GM19463 (cell line): ENCODE measurements around the gene RNFT2.
A peak's percentile ranks its signal among the peaks of the same experiment; 100 is the strongest.

ENCODE experiments used
- ATAC-seq: cut with Tn5 transposase; IDR thresholded peaks from one replicate; pipeline ENCODE4 v1.9.1; 2021; ENCODE audit warnings: mild to moderate bottlenecking, moderate library complexity; ENCODE audit not compliant: unreplicated experiment

Gene RNFT2

DNA sequence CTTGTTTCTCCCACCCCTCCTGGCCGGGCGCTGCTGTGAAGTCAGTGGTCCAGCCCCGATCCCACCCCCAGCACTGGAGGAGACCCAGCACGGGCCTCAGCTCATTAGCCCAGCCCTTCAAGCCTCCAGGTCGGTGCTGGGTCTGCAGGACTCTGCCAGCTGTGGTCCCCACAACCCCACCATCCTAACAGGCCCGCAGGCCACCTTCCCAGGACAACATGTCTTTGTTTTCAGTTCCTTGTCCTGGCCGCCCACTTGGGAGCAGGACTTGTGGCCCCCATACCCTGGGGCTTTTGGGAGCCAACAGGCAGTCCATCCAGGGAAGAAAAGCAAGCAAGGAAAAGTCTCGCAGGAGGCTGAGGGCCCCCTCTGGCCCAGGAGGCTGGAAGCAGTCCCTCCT, 83.2 kb downstream of the RNFT2 start:
- ATAC-seq, result no peak

DNA sequence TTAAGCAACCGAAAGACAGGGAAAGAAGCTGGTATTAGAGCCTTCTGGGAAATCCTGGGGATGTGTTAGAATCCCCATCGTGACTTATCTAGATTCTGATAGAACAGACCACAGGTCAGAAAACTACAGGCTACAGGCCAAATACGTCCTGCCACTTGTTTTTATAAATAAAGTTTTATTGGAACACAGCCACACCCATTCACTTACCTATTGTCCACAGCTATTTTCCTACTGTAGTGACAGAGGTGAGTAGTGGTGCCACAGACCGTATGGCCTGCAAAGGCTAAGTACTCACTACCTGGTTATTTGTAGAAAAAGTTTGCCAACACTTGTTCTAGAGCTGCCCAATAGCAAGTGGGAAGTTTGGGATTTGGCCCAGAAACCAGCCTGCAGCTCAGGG, 89.3 kb downstream of the RNFT2 start:
- ATAC-seq, result no peak

DNA sequence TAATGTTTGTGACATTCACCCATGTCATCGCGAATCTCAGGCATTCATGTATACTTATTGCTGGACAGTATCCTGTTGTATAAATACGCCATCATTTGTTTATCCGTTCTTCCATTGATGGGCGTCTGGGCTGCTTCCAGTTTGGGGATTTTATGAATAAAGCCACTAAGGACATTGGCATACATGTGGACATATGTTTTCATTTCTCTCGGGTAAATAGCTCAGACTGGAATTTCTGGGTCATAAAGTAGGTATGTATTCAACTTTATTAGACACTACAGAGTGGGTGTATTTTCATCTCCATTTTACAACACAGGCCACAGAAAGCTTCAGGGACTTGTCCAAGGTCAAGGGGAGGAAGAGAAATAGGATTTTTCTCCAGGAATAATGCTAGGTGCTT, 94.2 kb downstream of the RNFT2 start:
- ATAC-seq, result no peak

DNA sequence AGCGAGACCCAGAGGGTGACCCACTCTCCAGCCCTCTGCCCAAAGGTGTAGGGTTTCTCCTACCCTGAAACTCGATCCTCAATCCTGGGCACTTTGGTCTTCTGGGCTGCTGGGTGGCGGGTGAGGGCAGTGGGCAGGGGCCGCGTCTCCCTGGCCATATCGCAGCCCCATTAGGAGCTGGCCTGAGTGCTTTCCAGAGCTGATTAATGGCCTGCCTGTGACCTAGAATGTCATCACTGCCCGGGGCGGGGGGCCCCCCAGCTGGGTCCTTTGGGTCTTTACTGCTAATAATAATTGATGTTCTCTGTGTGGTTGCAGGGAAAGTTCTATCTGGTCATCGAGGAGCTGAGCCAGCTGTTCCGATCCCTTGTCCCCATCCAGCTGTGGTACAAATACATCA, 95.4 kb downstream of the RNFT2 start:
- ATAC-seq, result no peak

DNA sequence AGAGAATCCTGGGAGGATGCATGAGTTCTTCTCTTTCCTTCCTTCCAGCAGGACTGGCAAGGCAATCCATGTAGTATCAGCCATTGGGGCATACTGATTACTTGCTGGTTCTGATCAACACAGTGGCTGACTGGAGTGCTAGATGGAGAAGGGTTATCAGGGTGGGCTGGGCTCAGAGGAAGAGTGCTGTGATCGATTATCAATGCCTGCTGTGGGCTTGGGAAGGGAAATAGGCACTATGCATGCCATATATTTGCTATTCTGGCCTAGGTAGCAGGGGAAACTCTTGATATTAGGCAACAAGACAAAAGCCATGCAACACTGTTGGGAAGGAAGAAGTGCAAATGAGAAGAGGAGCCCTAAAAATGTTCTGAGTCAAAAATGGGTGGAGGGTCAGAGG, 97.4 kb downstream of the RNFT2 start:
- ATAC-seq, result no peak

DNA sequence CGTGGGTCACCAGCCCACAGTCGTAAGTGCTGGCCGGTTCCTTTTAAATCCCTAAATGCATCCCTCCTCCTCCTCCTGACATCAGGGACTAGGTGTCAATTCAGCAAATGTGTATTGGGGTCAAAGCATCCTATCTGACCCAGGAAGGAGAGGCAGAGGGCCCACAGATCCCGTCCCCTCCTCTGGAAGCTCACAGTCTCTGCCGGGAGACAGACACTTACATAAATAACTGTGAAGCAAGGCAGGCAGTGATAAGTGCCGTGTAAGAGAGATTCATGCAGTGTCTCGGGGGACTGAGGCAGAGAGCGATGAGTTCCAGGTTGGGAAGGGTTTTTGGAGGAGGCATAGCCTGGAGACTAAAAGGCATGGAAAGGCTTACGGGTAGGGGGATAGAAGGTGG, 99.0 kb downstream of the RNFT2 start:
- ATAC-seq, result no peak

DNA sequence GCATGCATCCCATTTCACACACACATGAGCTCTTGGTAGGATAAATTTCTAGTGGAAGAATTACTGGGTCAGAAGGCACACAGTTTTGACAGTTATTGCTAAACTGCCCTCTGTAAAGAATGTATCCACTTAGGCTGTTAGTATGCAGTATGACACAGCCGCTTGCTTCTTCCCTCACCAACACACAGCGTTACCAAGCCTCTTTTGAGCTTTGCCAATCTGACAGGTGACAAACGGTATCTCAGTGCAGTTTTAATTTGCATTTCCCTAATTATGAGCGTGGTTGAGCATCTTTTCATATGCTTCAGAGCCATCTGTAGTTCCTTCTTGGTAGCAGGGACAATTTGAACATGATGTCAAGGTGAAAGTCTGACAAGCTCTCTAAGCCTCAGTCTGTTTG, 100.2 kb downstream of the RNFT2 start:
- no peak for ATAC-seq

DNA sequence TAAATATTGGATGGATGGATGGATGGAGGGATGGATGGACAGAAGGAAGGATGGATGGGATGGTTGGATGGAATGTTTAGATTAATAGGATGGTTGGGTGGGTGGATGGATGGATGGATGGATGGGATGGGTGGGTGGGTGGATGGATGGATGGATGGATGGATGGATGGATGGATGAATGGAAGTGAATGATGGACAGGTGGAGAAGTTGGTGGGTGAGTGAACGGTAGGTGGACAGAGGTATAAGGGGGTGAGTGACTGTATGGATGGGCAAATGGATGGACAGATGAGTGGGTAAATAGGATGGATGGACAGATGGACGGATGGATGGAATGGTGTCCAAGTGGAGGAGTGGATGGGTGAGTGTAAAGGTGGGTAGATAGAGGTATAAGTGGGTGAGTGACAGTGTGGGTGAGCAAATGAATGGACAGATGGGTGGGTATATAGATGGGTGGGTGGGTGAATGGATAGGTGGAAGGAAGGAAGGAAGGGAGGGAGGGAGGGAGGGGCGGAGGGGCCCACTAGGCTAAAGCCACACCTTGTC, 101.2 kb downstream of the RNFT2 start:
- no peak for ATAC-seq

DNA sequence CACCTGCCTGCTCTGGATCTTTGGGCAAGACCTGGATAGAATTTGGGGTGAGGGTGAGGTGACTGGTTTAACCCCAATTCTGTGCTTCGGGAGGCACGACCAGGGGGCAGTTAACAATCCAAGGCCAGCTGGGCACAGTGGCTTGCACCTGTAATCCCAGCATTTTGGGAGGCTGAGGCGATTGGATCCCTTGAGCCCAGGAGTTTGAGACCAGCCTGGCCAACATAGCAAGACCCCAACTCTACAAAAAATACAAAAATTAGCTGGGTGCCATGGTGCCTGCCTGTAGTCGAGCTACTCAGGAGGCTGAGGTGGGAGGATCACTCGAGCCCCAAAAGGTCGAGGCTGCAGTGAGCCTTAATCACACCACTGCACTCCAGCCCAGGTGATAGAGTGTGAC, 105.0 kb downstream of the RNFT2 start:
- no peak for ATAC-seq

DNA sequence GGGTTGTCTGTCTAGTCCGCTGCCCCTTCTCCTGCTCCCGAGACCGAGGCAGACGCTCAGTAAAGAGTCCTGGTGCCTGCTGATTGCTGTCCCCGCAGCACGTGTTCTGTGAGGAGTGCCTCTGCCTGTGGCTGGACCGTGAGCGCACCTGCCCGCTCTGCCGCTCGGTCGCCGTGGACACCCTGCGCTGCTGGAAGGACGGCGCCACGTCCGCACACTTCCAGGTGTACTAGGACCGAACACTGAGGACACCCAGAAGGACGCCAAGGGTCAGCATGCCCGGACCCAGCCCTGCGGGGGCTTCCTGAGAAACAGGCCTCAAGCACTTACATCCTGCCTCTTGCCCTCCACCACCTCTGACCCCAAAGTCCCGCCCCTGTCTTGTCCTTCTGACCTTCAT, 111.1 kb downstream of the RNFT2 start:
- no peak for ATAC-seq

DNA sequence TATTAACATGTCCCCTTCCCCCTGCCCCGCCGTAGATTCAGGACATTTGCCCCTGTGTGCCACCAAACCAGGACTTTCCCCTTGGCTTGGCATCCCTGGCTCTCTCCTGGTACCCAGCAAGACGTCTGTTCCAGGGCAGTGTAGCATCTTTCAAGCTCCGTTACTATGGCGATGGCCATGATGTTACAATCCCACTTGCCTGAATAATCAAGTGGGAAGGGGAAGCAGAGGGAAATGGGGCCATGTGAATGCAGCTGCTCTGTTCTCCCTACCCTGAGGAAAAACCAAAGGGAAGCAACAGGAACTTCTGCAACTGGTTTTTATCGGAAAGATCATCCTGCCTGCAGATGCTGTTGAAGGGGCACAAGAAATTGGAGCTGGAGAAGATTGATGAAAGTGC, 114.2 kb downstream of the RNFT2 start:
- ATAC-seq, result no peak

DNA sequence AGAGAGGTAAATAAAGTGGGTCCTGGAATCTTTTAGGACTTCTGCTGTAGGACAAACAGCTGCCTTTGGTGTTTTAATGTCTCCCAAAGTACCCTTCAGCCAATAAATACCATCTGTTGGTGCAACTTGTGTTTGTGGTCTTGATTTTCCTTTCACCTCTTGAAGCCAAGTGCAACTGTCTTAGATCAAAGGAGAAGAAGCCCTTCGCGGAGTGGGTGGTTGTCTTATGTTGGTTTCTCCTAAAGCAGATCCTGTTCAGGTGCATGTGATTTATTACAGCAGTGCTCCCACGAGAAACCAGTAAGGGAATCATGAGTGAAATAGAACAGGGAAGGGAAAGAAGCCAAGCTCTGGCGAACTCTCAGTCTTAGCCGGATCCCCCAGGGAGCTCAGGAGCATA, 115.4 kb downstream of the RNFT2 start:
- ATAC-seq, result no peak

DNA sequence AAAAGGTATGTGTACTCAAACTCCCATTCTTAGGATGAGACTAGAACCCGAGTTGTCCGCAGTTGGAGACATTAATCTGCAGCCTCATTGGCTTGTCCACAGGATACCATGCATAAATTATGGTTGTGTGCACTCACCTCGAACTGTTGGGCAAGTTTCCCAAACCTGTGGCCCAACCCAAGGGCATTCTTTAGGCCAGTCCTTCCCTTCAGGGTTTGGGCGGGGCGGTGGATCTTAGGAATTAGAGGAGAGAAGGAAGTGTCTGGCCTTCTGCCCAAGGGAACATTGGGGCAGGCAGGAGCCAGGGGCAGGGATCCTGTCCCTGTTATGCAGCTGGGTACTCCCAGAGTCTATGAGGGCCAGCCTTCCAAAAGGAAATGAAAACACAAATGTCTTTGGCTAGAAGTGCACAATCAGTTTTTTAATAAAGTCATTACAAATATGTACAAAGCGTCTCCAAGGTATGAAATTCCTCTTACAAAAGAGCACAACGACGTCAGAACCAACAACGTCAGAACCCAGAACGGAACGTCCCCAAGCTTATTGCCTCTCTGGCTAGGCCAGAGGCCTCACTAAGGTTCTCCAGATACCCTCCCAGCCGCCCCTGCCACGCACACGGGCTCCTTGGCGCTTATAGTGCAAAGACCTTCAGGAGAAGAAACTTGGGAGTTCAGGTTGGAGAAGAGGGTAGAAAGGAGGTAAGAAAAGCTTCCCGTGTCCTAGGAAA, 117.8 kb downstream of the RNFT2 start:
- ATAC-seq, result no peak

DNA sequence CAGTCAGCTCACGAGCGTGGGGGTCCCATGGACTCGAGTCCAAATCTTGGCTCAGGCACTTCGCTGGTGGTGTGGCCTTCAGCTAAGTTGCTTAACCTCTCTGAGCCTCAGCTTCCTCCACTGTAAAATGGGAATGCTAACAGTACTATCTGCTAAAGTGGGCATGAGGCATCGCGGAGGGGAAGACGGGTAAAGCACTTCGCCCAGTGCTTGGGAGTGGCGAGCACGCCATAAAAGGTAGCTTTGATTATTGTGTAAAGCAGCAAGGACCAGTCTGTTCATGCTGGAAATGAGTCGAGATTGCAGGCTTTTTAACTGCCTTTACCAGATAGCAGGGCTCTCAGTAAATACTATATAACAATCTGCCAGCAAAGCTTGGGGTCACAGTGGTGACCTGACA, 118.6 kb downstream of the RNFT2 start:
- ATAC-seq, result no peak

DNA sequence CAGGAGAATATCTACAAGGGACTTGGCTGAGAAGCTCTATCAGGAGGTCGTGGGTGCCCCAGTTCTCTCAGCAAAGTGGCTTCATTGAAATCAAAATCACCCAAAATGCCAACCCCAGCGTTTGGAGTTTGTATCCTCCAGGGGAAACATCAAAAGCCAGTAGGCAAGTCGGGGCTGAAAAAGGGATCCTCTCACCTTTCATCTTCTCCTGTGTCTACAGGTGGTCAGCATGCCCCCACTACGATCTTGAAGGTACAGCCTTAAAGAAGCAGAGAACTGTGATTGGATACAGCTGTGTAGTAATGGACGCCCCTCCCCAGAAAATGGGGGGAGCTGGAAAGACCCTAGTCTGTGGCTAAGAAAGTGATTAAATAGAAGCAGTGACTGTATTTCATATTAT, 121.0 kb downstream of the RNFT2 start:
- no peak for ATAC-seq

DNA sequence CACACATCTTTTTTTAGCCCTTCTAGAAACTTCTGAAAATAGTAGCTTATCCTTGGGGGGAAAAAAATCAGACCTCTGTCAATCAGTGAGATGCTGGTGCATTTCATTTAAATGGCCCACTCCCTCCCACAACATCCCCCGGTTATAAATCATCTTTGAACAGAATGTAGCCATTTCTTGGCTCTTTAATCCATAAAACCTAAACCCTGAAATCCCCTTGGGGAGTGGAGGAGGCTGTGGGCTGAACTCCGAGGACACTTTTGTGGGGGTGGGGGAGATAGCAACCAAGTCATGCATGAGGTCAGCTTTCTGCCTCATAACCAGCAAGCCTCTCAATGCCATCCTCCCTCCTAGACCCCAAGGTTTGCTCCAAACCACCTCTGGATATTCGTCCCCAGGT, 122.1 kb downstream of the RNFT2 start:
- ATAC-seq, result no peak

DNA sequence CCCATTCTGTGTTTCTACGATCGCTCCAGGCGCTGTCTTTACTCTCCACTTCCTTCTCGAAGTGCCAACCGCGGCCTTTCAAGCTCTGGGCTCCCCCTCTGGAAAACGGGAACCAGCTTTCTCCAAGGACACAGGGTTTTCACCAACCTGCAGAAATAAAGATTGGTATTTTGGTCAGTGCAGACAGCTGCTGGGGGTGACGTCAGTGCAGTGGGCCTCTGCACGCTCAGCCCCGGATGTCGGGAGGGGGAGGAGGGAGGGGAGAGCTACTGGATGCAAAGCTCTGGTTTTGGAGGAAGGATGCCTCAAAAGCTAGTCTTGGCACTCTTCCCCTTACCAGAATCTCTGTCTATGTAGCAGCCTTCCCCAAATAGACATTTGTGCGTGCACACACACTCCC, 123.2 kb downstream of the RNFT2 start:
- peak; percentile 90 for ATAC-seq

DNA sequence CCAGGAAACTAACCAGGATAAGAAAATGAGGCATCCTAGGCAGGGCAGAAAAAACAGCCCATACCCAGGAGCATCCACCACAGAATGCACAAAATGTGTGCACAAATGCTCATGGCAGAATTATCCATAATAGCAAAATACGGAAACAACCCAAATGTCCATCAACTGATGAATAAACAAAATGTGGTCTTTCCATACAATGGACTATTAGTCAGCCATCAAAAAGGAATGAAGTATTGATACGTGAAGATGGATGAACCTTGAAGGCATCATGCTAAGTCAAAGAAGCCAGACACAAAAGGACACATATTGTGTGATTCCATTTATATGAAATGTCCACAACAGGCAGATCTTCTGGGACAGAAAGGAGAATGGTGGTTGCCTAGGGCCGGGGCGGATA, 124.1 kb downstream of the RNFT2 start:
- ATAC-seq, result no peak

DNA sequence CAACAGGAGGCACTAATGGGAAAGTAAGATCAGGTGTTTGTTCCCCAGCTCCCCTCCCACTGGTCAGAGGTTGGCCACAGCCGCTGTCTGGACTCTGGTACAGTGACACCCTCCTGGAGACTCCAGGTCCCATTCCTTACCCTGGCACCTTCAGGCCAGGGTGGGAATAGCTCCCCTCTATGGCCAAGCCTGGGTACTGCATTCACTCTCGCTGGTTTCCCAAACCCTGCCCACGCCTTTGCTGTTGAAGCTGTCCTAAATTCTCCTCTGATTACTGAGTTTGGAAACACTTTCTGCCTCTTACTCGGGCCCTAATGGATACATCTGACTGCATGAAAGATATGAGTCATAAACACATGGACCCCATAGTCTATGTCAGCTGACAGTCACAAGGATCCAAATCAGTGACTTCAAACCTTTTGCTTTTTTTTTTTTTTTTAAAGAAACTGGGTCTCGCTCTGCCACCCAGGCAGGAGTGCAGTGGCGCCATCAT, 125.2 kb downstream of the RNFT2 start:
- ATAC-seq, result no peak

DNA sequence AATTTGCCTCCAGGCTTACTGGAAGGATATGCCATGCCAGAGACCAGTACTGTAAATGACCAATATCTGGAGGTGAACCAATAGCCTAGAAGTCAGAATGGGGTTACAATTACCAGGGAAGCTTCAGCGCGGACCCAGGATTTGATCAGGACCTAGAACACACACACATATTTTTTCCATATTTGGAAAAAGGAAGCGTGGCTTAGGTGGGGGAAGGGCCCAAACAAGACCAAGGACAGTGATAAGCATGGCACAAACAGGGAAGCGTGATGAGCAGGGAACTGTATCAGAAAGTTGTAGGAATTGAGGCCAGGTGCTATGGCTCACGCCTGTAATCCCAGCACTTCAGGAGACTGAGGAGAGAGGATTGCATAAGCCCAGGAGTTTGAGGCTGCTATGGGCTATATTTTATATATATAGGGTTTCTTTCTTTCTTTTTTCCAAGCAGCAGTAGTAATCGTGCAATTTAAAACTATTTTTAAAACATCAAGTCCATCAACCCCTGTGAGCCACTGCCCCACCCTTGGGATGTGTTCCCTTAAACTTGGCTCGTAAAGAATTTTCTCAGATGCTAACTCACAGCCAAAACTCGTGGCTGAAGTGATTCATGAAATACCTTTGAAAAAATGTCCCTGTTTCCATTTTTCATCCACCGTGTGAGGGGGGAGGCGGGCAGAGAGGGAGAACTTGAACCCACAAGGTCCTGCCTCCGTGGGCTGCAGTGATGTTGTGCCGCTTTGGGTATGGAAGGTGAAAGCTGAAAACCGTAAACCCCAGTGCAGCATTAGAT, 126.5 kb downstream of the RNFT2 start:
- no peak for ATAC-seq

DNA sequence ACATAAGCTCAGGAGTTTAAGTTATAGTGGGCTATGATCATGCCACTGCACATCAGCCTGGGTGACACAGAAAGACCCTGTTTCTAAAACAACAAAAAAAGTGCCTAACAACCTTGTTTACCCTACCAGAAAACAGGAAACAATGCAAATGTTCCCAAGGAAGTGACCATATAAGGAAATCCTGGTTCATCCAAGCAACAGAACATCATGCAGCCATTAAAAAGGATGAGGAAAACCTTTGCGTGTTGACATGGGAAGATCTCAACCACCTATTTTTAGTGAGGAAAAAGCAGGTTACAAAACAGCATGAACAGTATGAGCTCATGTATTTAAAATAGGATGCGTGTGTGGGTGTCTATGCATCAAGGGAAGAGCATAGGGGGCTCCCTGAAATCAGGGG, 129.4 kb downstream of the RNFT2 start:
- no peak for ATAC-seq

DNA sequence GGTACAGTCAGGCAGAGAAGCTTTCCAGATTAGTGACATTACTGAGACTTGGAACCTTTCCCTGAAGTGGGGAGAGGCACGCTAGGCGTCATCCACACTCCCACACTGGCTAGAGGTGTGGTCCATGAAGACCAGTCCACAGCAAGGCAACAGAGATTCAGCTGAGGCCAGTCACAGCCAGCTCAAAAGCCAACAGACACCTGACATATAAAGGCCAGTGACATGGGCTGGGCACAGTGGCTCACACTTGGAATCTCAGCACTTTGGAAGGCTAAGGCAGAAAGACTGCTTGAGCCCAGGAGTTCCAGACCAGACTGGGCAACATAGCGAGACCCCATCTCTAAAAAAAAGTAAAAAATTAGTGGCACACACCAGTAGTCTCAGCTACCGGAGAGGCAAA, 132.2 kb downstream of the RNFT2 start:
- no peak for ATAC-seq
